ENCODE data around the gene CHRM2. TPM values are rescaled to one million over a fixed set of nuclear protein-coding genes. Genes with fewer than 3 reads are reported as not detected.

The CHRM2 gene
- total RNA-seq, 1 experiment from 2014 or later, result not detected

- H3K27ac Mint-ChIP-seq, result no peak overlapping the region
- no peak overlapping the region for H3K9ac ChIP-seq (ENCODE audit: extremely low read depth, insufficient read length, low read length)
- no peak overlapping the region for H4K5ac ChIP-seq (ENCODE audit: insufficient read length, low read depth, low read length)
- no peak overlapping the region for H3K14ac ChIP-seq (ENCODE audit: insufficient read depth, low read length)
- no peak overlapping the region for H2BK15ac ChIP-seq (ENCODE audit: low read depth, low read length)
- no peak overlapping the region for H3K18ac ChIP-seq (ENCODE audit: insufficient read length, low read depth, low read length)
- H3K27me3 ChIP-seq (ENCODE audit: insufficient read depth, low read length), result no peaks in the 10 kb centered on the region
- no peak overlapping the region for H3T11ph ChIP-seq (ENCODE audit: low read length)
- no peak overlapping the region for H2AK5ac ChIP-seq (ENCODE audit: insufficient read length, low read length)
- no peak overlapping the region for H3K4me3 Mint-ChIP-seq
- no peak overlapping the region for H3K27ac ChIP-seq (ENCODE audit: insufficient read length, low read depth, low read length)
- H3K4me1 ChIP-seq (ENCODE audit: insufficient read depth, low read length), result peaks cover 6% of the 10 kb centered on the region; the same call in 1 of the 2 replicates
- H3K4me2 ChIP-seq (ENCODE audit: insufficient read depth, insufficient read length, low read length), result no peak overlapping the region
- WGBS (ENCODE audit: extremely low coverage, insufficient read length, low lambda C conversion rate), result no CpG with 5 or more reads among the region's 2 CpGs
- H2BK120ac ChIP-seq (ENCODE audit: low read depth, low read length, poor library complexity, severe bottlenecking), result no peak overlapping the region
- no peaks in the 10 kb centered on the region for H3K9me3 ChIP-seq (ENCODE audit: control insufficient read depth, low read depth, low read length)
- no peak overlapping the region for H4K8ac ChIP-seq (replicated peaks; ENCODE audit: insufficient read length, low read depth, low read length)
- H3K79me1 ChIP-seq (ENCODE audit: insufficient read depth, low read depth, low read length, poor library complexity, severe bottlenecking), result no peaks in the 10 kb centered on the region
- no peak overlapping the region for H2AFZ ChIP-seq (ENCODE audit: low read length)
- H2BK5ac ChIP-seq (ENCODE audit: insufficient read length, low read length), result no peak overlapping the region
- H3K23ac ChIP-seq (ENCODE audit: insufficient read length, low read depth, low read length), result no peak overlapping the region
- H3K56ac ChIP-seq (ENCODE audit: insufficient read length, low read depth, low read length), result no peak overlapping the region
- H4K91ac ChIP-seq (ENCODE audit: insufficient read length, low read depth, low read length), result no peak overlapping the region
- H2BK20ac ChIP-seq (ENCODE audit: low read depth, low read length, poor library complexity, severe bottlenecking), result no peak overlapping the region
- H4K20me1 ChIP-seq (ENCODE audit: control insufficient read depth, insufficient read depth, insufficient read length), result no peaks in the 10 kb centered on the region
- H3K36me3 Mint-ChIP-seq (ENCODE audit: insufficient read depth in 1 of 3, low read depth in 3 of 3), result no peaks in the 10 kb centered on the region
- no peak overlapping the region for H3K4ac ChIP-seq (ENCODE audit: low read depth, low read length)
- H2BK12ac ChIP-seq (ENCODE audit: insufficient read length, low read depth, low read length), result no peak overlapping the region
- H3K23me2 ChIP-seq (ENCODE audit: insufficient read length, low read depth, low read length, poor library complexity, severe bottlenecking), result no peaks in the 10 kb centered on the region
- TF ChIP-seq CTCF (conservative IDR thresholded peaks at IDR 0.05), result no peak
- H3K27me3 Mint-ChIP-seq (ENCODE audit: low read depth), result no peaks in the 10 kb centered on the region; the same call in 1 of the 2 replicates
- no peaks in the 10 kb centered on the region for H3K79me2 ChIP-seq (ENCODE audit: insufficient read depth, low read length)
- peaks cover 10 to 12% of the 10 kb centered on the region in 2 experiments for H3K4me1 Mint-ChIP-seq
- no peaks in the 10 kb centered on the region for H3K9me3 Mint-ChIP-seq
- DNase-seq, result no peak
These were observed 135.1 kb downstream of the CHRM2 start for GRCh38 chr7:137003566-137003965.
